ENCODE measurements around the gene MRRF.

DNA sequence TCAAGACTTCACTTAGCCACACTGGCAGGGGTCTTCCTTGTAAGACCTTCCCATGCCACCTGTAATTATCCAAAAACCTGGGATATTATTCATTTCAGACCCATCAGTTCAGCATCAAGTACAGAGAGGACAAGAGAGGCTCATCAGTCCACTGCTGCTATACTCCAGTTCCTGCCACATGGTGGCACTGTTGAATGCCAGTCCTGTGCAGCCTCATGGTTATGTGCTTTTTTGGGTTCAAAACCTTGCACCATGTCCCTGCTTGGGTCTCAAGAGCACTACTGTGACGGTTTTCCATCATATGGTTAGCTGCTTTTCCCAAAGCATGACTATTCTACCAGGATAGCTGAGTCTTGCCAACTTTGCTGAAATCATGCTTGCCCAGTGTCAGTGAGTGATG is 114.7 kb downstream of the MRRF start:
- TF ChIP-seq, protein P1, sequence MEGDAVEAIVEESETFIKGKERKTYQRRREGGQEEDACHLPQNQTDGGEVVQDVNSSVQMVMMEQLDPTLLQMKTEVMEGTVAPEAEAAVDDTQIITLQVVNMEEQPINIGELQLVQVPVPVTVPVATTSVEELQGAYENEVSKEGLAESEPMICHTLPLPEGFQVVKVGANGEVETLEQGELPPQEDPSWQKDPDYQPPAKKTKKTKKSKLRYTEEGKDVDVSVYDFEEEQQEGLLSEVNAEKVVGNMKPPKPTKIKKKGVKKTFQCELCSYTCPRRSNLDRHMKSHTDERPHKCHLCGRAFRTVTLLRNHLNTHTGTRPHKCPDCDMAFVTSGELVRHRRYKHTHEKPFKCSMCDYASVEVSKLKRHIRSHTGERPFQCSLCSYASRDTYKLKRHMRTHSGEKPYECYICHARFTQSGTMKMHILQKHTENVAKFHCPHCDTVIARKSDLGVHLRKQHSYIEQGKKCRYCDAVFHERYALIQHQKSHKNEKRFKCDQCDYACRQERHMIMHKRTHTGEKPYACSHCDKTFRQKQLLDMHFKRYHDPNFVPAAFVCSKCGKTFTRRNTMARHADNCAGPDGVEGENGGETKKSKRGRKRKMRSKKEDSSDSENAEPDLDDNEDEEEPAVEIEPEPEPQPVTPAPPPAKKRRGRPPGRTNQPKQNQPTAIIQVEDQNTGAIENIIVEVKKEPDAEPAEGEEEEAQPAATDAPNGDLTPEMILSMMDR (IDR thresholded peaks at IDR 0.05) = peak; percentile 64
- no peak for TF ChIP-seq TEAD4 (CRISPR knock-in tag; IDR thresholded peaks at IDR 0.05)
